ENCODE data around the gene GKAP1. TPM values are rescaled to one million over a fixed set of nuclear protein-coding genes. Genes with fewer than 3 reads are reported as not detected.

The GKAP1 gene
- total RNA-seq, 2 experiments from 2014 or later, result 3.9 to 4.4 TPM

- DNase-seq (no peak), ATAC-seq (no peak)
- CTCF ChIA-PET, result no interaction called here
- Mint-ChIP-seq H3K9me3 (no peaks in the 10 kb centered on the region), H3K36me3 (ENCODE audit: low read depth) (no peaks in the 10 kb centered on the region), H3K4me1 (ENCODE audit: low read depth) (no peaks in the 10 kb centered on the region), H3K27ac (no peak overlapping the region), H3K27me3 (no peaks in the 10 kb centered on the region), H3K4me3 (no peak overlapping the region)
- no peak for TF ChIP-seq CTCF (IDR thresholded peaks at IDR 0.05)
- intact Hi-C loops (cut with micrococcal nuclease), result no loop called here
- POLR2A ChIA-PET, result no interaction called here
These were observed 44.7 kb downstream of the GKAP1 start for GRCh38 chr9:83772860-83773259.

GRCh38 chr9:83765376-83765775 is 52.2 kb downstream of the GKAP1 start:
- ChIA-PET POLR2A (no interaction called here), CTCF (no interaction called here)
- H3K9me3 Mint-ChIP-seq, result peaks cover 20% of the 10 kb centered on the region
- TF ChIP-seq CTCF (IDR thresholded peaks at IDR 0.05), result no peak
- no peak overlapping the region for H3K4me3 Mint-ChIP-seq
- H3K27me3 Mint-ChIP-seq, result no peaks in the 10 kb centered on the region
- intact Hi-C loops (cut with micrococcal nuclease), result no loop called here
- no peak for DNase-seq
- H3K36me3 Mint-ChIP-seq (ENCODE audit: low read depth), result peaks cover 26% of the 10 kb centered on the region
- H3K27ac Mint-ChIP-seq, result no peak overlapping the region
- H3K4me1 Mint-ChIP-seq (ENCODE audit: low read depth), result no peaks in the 10 kb centered on the region
- ATAC-seq, result no peak

- Mint-ChIP-seq H3K4me3 (no peak overlapping the region), H3K4me1 (ENCODE audit: low read depth) (no peaks in the 10 kb centered on the region), H3K27ac (no peak overlapping the region), H3K9me3 (no peaks in the 10 kb centered on the region), H3K27me3 (no peaks in the 10 kb centered on the region), H3K36me3 (ENCODE audit: low read depth) (peaks cover 6% of the 10 kb centered on the region)
- ChIA-PET CTCF (interaction anchor here (0.6 kb wide), 1 partner anchor 9 kb away, joined by 3 read pairs; no protein-coding TSS in a partner anchor), POLR2A (no interaction called here)
- ATAC-seq (no peak), DNase-seq (no peak)
- TF ChIP-seq CTCF (IDR thresholded peaks at IDR 0.05), result no peak
- intact Hi-C loops (cut with micrococcal nuclease), result no loop called here
These were observed 63.1 kb downstream of the GKAP1 start for GRCh38 chr9:83754383-83754977.

- no peaks in the 10 kb centered on the region for H3K9me3 Mint-ChIP-seq
- peaks cover 6% of the 10 kb centered on the region for H3K36me3 Mint-ChIP-seq (ENCODE audit: low read depth)
- no peak overlapping the region for H3K27ac Mint-ChIP-seq
- DNase-seq (no peak), ATAC-seq (no peak)
- intact Hi-C loops (cut with micrococcal nuclease), result loop anchor here (10.0 kb wide), 1 partner anchor 65 kb away; no protein-coding TSS in a partner anchor
- H3K27me3 Mint-ChIP-seq, result no peaks in the 10 kb centered on the region
- no peak overlapping the region for H3K4me3 Mint-ChIP-seq
- H3K4me1 Mint-ChIP-seq (ENCODE audit: low read depth), result peaks cover 3% of the 10 kb centered on the region
- no peak for TF ChIP-seq CTCF (IDR thresholded peaks at IDR 0.05)
- ChIA-PET CTCF (no interaction called here), POLR2A (interaction anchor here (0.6 to 1.5 kb wide), 2 partner anchors 119 to 126 kb away, joined by 4 to 5 read pairs; no protein-coding TSS in a partner anchor)
These were observed 67.9 kb downstream of the GKAP1 start for GRCh38 chr9:83749706-83750105.

GRCh38 chr9:83744206-83744605 is 73.4 kb downstream of the GKAP1 start:
- Mint-ChIP-seq H3K4me1 (ENCODE audit: low read depth) (peaks cover 3% of the 10 kb centered on the region), H3K27me3 (no peaks in the 10 kb centered on the region), H3K9me3 (no peaks in the 10 kb centered on the region), H3K4me3 (no peak overlapping the region), H3K36me3 (ENCODE audit: low read depth) (peaks cover under 1% of the 10 kb centered on the region), H3K27ac (no peak overlapping the region)
- TF ChIP-seq CTCF (IDR thresholded peaks at IDR 0.05), result no peak
- no peak for DNase-seq
- ChIA-PET POLR2A (no interaction called here), CTCF (no interaction called here)
- ATAC-seq, result no peak
- intact Hi-C loops (cut with micrococcal nuclease), result loop anchor here (10.0 kb wide), 1 partner anchor 59 kb away; no protein-coding TSS in a partner anchor
